ENCODE data around the gene AMMECR1L. TPM values are rescaled to one million over a fixed set of nuclear protein-coding genes. Genes with fewer than 3 reads are reported as not detected.
A peak's percentile ranks its signal among the peaks of the same experiment; 100 is the strongest.

The AMMECR1L gene
- total and polyA plus RNA-seq, 2 donors, result 12.2 to 13.2 TPM

DNA sequence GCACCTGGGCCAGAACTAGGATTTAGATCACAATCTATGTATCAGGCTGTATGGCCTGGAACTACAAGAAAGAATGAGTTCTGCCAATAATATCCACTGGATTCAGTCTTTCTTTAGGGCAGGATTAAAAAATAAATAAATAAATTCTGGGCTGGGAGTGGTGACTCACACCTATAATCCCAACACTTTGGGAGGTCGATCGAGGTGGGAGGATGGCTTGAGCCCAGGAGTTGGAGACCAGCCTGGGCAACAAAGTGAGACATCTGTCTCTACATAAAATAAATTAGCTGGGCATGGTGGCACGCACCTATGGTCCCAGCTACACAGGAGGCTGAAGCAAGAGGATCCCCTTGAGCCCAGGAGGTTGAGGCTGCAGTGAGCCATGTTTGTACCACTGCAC, 8.1 kb downstream of the AMMECR1L start:
- no peak overlapping the region for H3K27ac ChIP-seq (ENCODE audit: low read depth)
- peaks cover 2% of the 10 kb centered on the region for H3K36me3 ChIP-seq (ENCODE audit: insufficient read depth)
- no peaks in the 10 kb centered on the region for H3K4me1 ChIP-seq (ENCODE audit: insufficient read depth)
- no peak overlapping the region for H3K4me3 ChIP-seq (ENCODE audit: low read depth, low read length)
- DNase-seq (ENCODE audit: extremely low spot score), result no peak
- 87% methylated on average over 3 of the region's 3 CpGs for WGBS

DNA sequence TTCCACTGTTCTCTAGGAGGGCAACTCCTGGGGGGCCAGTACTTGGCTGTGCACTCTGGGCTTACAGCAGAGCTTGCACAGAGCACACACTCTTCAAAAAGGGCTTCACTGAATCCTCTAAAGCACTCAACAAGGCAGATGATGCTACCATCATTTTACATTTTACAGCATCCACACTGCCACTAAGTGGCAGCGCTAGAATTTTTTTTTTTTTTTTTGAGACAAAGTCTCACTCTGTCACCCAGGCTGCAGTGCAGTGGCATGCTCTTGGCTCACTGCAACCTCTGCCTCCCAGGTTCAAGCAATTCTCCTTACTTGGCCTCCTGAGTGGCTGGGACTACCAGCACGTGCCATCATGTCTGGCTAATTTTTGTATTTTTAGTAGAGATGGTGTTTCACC, 8.6 kb downstream of the AMMECR1L start:
- H3K27ac ChIP-seq (ENCODE audit: low read depth), result no peak overlapping the region
- H3K36me3 ChIP-seq (ENCODE audit: insufficient read depth), result peaks cover 2% of the 10 kb centered on the region
- no peaks in the 10 kb centered on the region for H3K4me1 ChIP-seq (ENCODE audit: insufficient read depth)
- WGBS, result over 99% methylated on average over 2 of the region's 2 CpGs
- DNase-seq (ENCODE audit: extremely low spot score), result no peak
- H3K4me3 ChIP-seq (ENCODE audit: low read depth, low read length), result no peak overlapping the region

GRCh38 chr2:127874378-127875269, 11.1 kb downstream of the AMMECR1L start:
- Histone ChIP-seq H3K4me3 (ENCODE audit: low read depth, low read length) (no peak overlapping the region), H3K36me3 (ENCODE audit: insufficient read depth) (peaks cover 2% of the 10 kb centered on the region), H3K27ac (ENCODE audit: low read depth) (no peak overlapping the region), H3K4me1 (ENCODE audit: insufficient read depth) (no peaks in the 10 kb centered on the region)
- 77% methylated on average over 7 of the region's 7 CpGs for WGBS
- DNase-seq (ENCODE audit: extremely low spot score), result no peak

DNA sequence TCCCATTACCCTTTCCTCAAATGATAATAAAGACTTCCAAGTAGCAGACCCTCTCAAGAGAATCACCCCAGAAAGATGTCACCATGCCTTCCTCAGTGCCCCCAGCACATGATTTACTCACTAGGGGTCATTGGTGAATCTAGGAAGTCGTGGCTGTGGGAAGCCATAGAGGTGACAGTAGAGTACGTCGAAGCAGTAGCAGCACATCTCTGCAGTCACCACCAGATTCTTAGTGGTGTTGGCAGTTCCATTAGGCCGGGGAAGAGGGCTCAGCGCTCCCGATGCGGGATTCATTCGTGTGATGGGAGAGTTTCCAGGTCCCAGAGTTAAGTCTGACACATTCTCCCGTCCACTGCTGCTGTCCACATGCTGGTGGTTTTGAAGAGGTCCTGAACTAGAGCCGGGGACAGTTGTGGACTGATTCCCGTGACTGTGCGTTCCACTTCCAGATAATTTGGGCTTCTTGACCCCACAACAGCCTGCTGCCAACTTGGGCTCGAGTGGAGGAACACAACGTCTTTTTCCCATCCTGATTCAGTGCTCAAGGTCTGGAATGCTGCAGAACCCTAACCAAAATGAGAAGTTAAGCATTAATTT, 12.0 kb downstream of the AMMECR1L start:
- WGBS, result 83% methylated on average over 14 of the region's 14 CpGs
- Histone ChIP-seq H3K27ac (ENCODE audit: low read depth) (no peak overlapping the region), H3K4me3 (ENCODE audit: low read depth, low read length) (no peak overlapping the region), H3K36me3 (ENCODE audit: insufficient read depth) (peaks cover 2% of the 10 kb centered on the region), H3K4me1 (ENCODE audit: insufficient read depth) (no peaks in the 10 kb centered on the region)
- no peak for DNase-seq (ENCODE audit: extremely low spot score)

- no peak overlapping the region for H3K4me3 ChIP-seq (ENCODE audit: low read depth, low read length)
- no peaks in the 10 kb centered on the region for H3K4me1 ChIP-seq (ENCODE audit: insufficient read depth)
- H3K27ac ChIP-seq (ENCODE audit: low read depth), result no peak overlapping the region
- H3K36me3 ChIP-seq (ENCODE audit: insufficient read depth), result peaks cover 2% of the 10 kb centered on the region
- no peak for DNase-seq (ENCODE audit: extremely low spot score)
Observed at GRCh38 chr2:127872354-127872753, 13.4 kb downstream of the AMMECR1L start.

DNA sequence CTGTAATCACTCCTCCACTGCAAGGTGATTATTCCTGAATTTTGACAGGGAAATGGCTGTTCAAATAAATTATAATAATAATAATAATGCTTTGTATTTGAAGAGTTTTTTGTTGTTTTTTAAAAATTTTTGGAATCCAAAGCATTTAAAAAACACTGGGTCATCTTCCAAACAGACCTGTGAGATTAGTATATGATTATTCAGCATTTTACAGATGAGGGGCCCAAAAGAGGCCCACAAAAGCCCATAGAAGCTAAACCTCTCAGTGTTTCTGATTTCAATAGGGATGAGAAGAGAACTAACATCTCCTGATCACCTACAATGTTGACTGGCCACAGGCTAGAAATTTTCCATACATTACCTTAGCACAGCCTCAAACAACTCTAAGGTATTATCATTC, 19.8 kb downstream of the AMMECR1L start:
- H3K27ac ChIP-seq (ENCODE audit: low read depth), result no peak overlapping the region
- H3K36me3 ChIP-seq (ENCODE audit: insufficient read depth), result peaks cover 2% of the 10 kb centered on the region
- no peaks in the 10 kb centered on the region for H3K4me1 ChIP-seq (ENCODE audit: insufficient read depth)
- DNase-seq (ENCODE audit: extremely low spot score), result no peak
- no peak overlapping the region for H3K4me3 ChIP-seq (ENCODE audit: low read depth, low read length)

GRCh38 chr2:127864877-127865276, 20.9 kb downstream of the AMMECR1L start:
- no peak for DNase-seq (ENCODE audit: extremely low spot score)
- Histone ChIP-seq H3K27ac (ENCODE audit: low read depth) (no peak overlapping the region), H3K4me3 (ENCODE audit: low read depth, low read length) (no peak overlapping the region), H3K4me1 (ENCODE audit: insufficient read depth) (no peaks in the 10 kb centered on the region), H3K36me3 (ENCODE audit: insufficient read depth) (peaks cover 2% of the 10 kb centered on the region)
- 78% methylated on average over 11 of the region's 11 CpGs for WGBS

GRCh38 chr2:127862228-127862627, 23.5 kb downstream of the AMMECR1L start:
- peaks cover 2% of the 10 kb centered on the region for H3K36me3 ChIP-seq (ENCODE audit: insufficient read depth)
- whole genome bisulfite sequencing, result 90% methylated on average over 15 of the region's 15 CpGs
- DNase-seq (ENCODE audit: extremely low spot score), result no peak
- H3K4me3 ChIP-seq (ENCODE audit: low read depth, low read length), result no peak overlapping the region
- no peaks in the 10 kb centered on the region for H3K4me1 ChIP-seq (ENCODE audit: insufficient read depth)
- no peak overlapping the region for H3K27ac ChIP-seq (ENCODE audit: low read depth)

DNA sequence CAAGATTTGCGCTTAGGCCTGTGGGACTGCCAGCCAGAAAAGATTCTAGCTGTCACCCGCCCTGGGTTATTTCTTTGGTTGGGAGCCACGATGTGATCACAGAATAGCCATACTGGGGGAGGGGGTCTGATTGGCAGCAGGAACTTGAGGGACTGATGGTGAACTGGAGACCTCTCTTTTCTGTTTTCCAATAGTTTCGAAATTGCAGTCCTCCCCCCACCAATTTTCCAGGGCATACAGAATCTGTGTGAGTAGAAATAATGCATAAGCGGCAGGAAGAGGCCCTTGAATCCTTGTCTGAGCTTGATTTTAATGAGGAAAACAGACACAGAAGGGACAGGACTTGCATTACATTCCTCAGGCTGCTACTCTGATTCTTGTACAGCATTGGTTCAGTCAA, 25.6 kb downstream of the AMMECR1L start:
- peaks cover 2% of the 10 kb centered on the region for H3K36me3 ChIP-seq (ENCODE audit: insufficient read depth)
- no peak overlapping the region for H3K27ac ChIP-seq (ENCODE audit: low read depth)
- no peaks in the 10 kb centered on the region for H3K4me1 ChIP-seq (ENCODE audit: insufficient read depth)
- DNase-seq (ENCODE audit: extremely low spot score), result no peak
- no peak overlapping the region for H3K4me3 ChIP-seq (ENCODE audit: low read depth, low read length)
- 51% methylated on average over 5 of the region's 5 CpGs for WGBS

DNA sequence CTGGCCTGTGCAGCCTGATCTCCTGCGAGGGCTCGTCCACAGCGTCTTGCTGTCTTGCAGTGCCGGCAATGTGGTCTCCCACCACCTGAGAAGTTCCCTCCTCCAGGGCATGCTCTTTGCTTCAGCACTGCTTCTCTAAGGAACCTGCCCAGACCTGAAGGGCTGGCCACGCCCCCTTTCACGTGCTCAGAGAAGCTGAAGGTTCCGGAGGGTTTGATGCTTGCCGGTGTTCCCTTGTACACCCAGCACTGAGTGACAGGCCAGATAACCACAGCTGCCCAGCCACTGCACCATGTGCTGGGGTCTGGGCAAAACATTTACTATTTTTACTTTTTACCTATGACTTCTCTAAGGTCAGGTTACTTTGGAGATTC, 26.1 kb downstream of the AMMECR1L start:
- Histone ChIP-seq H3K4me1 (ENCODE audit: insufficient read depth) (no peaks in the 10 kb centered on the region), H3K4me3 (ENCODE audit: low read depth, low read length) (no peak overlapping the region), H3K36me3 (ENCODE audit: insufficient read depth) (peaks cover under 1% of the 10 kb centered on the region), H3K27ac (ENCODE audit: low read depth) (no peak overlapping the region)
- WGBS, result 11% methylated on average over 8 of the region's 8 CpGs
- DNase-seq (ENCODE audit: extremely low spot score), result peak; percentile 59

GRCh38 chr2:127857265-127857808, 28.4 kb downstream of the AMMECR1L start:
- DNase-seq (ENCODE audit: extremely low spot score), result no peak
- no peaks in the 10 kb centered on the region for H3K36me3 ChIP-seq (ENCODE audit: insufficient read depth)
- H3K4me1 ChIP-seq (ENCODE audit: insufficient read depth), result no peaks in the 10 kb centered on the region
- H3K4me3 ChIP-seq (ENCODE audit: low read depth, low read length), result peak overlapping the region; percentile 93
- no peak overlapping the region for H3K27ac ChIP-seq (ENCODE audit: low read depth)
- WGBS, result 2% methylated on average over 18 of the region's 18 CpGs

- no peak overlapping the region for H3K4me3 ChIP-seq (ENCODE audit: low read depth, low read length)
- H3K36me3 ChIP-seq (ENCODE audit: insufficient read depth), result no peaks in the 10 kb centered on the region
- 84% methylated on average over 4 of the region's 4 CpGs for WGBS
- no peak overlapping the region for H3K27ac ChIP-seq (ENCODE audit: low read depth)
- no peaks in the 10 kb centered on the region for H3K4me1 ChIP-seq (ENCODE audit: insufficient read depth)
- DNase-seq (ENCODE audit: extremely low spot score), result no peak
Observed at GRCh38 chr2:127853671-127854070, 32.1 kb downstream of the AMMECR1L start.

GRCh38 chr2:127852388-127852787, 33.4 kb downstream of the AMMECR1L start:
- 97% methylated on average over 8 of the region's 8 CpGs for WGBS
- H3K36me3 ChIP-seq (ENCODE audit: insufficient read depth), result no peaks in the 10 kb centered on the region
- H3K4me3 ChIP-seq (ENCODE audit: low read depth, low read length), result no peak overlapping the region
- no peak for DNase-seq (ENCODE audit: extremely low spot score)
- H3K4me1 ChIP-seq (ENCODE audit: insufficient read depth), result no peaks in the 10 kb centered on the region
- H3K27ac ChIP-seq (ENCODE audit: low read depth), result no peak overlapping the region

- no peak overlapping the region for H3K4me3 ChIP-seq (ENCODE audit: low read depth, low read length)
- no peaks in the 10 kb centered on the region for H3K4me1 ChIP-seq (ENCODE audit: insufficient read depth)
- no peak overlapping the region for H3K27ac ChIP-seq (ENCODE audit: low read depth)
- DNase-seq (ENCODE audit: extremely low spot score), result no peak
- WGBS, result 87% methylated on average over 7 of the region's 7 CpGs
- peaks cover 6% of the 10 kb centered on the region for H3K36me3 ChIP-seq (ENCODE audit: insufficient read depth)
Observed at GRCh38 chr2:127847931-127848330, 37.8 kb downstream of the AMMECR1L start.
